AG09319 (cell line): ENCODE results near the gene UBE2H.
"Not testable (repeated sequence)": the region's sequence is repeated elsewhere in the genome, so short reads cannot be mapped to it uniquely, and the experiment has no call there.

ENCODE experiments used
- DNase-seq: peaks from one replicate; pipeline ENCODE4 v3.0.0-alpha.2; 2010; ENCODE audit warnings: low read depth; ENCODE audit errors: extremely low read depth
- TF ChIP-seq, protein P1 (sequence below): IDR thresholded peaks from 2 replicates; pipeline ENCODE4 v1.5.1; 2011; ENCODE audit warnings: low read depth, mild to moderate bottlenecking, inconsistent platforms, low read length, moderate library complexity

UBE2H gene

DNA sequence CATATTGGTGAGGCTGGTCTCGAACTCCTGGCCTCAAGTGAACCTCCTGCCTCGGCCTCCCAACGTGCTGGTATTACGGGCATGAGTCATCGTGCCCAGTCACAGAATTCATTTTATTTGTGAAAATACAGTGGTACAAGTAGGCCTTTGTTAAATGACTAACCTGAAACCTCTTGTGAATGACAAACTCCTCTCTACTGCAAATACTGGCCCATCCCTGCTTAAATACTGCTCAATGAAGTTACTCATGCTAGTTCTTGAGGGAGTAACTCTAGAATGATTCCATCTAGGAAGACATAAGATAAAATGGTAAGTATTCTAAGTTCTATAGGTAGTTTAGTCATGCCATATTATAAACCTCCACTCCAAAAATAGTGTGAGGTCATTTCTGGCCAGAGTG is 80.7 kb downstream of the UBE2H start:
- TF ChIP-seq, protein P1, sequence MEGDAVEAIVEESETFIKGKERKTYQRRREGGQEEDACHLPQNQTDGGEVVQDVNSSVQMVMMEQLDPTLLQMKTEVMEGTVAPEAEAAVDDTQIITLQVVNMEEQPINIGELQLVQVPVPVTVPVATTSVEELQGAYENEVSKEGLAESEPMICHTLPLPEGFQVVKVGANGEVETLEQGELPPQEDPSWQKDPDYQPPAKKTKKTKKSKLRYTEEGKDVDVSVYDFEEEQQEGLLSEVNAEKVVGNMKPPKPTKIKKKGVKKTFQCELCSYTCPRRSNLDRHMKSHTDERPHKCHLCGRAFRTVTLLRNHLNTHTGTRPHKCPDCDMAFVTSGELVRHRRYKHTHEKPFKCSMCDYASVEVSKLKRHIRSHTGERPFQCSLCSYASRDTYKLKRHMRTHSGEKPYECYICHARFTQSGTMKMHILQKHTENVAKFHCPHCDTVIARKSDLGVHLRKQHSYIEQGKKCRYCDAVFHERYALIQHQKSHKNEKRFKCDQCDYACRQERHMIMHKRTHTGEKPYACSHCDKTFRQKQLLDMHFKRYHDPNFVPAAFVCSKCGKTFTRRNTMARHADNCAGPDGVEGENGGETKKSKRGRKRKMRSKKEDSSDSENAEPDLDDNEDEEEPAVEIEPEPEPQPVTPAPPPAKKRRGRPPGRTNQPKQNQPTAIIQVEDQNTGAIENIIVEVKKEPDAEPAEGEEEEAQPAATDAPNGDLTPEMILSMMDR = no peak
- DNase-seq = no peak

DNA sequence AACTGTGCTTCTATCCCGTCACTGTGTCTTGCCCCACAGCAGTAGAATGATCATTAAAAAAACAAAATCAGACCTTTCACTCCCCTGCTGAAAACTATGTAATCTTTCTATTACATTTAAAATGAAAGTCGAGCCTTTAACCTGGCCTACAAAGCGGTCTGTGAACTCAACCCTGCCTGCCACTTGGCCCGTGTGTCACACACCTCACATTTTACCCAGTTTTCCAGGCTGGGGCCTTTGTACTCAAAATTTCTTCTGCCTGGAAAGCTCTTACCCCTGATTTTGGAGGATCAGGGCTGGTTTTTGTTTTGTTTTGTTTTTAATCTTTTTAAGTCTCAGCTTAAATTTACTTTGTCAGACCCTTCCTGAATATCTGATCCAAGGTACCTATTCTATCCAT is 82.1 kb downstream of the UBE2H start:
- no peak for DNase-seq
- TF ChIP-seq, protein P1 = no peak

DNA sequence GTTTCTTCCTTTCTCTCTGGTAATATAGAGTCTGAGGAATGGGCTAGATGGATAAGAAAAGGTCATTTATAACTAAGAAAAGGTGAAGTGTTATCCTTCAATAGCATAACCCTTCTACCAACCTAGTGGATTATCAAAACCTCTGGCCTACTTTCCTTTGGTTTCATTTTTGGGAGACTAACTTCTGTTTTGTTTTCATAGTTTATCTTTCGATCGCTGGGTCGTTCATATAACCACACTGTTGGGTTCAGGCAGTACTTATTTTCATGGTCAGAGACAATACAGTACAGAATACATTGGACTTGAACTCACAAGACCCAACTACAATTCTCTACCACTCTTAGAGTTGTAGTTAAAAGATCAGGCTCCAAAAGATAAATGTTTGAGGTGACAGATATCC is 86.5 kb downstream of the UBE2H start:
- DNase-seq = no peak
- TF ChIP-seq, protein P1 = no peak

DNA sequence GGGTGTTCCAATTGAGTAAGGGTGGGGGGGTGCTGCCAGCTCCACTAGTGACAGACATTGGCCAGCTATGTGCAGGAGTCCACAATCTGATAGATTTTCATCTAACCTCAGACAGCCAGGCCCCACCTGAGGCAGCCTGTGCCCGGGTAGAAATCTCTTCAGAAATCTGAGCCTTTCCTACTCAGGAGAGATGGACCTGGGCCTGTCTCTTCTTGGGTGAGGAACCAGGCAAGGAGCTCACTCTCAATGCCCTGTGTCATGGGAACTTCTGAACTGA is 86.9 kb downstream of the UBE2H start:
- TF ChIP-seq, protein P1 = no peak
- no peak for DNase-seq

DNA sequence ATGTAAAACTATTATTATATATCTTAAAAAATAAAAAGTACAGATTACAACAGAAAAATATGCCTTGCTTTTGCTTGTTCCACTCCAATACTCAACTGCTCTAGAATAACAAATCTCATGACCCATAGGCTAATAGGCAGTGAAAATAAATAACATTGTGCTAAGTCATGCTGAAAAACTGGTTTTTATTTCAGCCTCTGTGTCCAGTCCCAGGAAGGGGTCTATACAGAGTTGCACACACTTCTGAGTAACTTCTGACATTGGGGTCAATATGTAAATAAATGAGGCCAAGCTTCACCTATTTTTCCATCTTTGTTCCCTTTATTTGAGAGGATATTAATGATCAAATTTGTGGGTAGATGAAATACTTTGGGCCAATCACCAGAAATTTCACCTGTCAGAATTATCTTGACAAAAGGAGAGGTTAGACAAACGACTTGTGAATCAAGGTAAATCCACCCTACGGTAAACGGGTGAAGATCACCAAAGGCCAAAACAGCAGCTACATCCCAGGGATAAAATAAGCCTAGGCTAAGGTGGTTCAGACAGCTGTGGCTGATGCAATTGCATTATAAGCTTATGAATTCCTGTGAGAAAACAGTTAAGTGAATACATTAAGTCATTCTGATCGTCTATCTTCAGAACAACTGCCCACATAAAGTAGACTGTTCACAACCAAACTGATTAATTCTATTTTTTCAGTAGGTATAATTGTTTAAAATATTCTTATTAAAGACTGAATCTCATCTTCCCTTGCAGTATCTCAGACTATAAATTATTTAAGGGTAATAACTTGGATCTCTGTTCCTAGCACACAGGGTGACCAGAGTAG is 87.5 kb downstream of the UBE2H start:
- no peak for DNase-seq

DNA sequence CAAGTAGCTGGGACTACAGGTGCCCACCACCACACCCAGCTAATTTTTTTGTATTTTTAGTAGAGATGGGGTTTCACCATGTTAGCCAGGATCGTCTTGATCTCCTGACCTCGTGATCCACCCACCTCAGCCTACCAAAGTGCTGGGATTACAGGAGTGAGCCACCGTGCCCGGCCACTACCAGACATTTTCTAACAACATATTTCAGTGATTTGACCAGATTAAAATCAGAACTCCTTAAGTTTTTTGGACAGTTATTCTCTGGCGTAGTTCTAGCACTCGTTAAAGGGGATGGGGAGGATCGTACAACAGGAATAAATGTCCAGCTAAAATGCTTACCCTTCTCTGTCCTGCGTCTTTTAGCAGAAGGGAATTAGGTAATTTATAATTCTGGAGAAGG is 88.1 kb downstream of the UBE2H start:
- DNase-seq = not testable (repeated sequence)

More for the DNA sequence above, 87.5 kb downstream of the UBE2H start:
- TF ChIP-seq, protein P1 = no peak

DNA sequence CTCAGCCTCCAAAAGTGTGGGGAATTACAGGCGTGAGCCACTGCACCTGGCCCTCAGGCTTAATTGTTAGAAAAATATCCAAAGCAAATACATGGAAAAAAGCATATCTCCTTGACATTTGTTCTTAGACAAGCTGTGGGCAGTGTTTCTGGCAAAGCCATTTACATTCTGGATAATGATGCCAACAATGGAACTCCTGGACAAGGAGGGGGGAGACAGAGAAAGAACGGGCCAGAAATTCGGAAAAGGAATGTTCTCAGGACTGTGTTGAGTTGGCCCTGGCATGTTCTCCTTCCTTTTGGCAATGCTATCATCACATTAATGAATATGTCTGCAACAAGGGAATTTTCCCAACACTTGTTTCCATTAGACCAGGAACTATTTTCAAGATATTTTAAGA is 88.7 kb downstream of the UBE2H start:
- TF ChIP-seq, protein P1 = no peak
- DNase-seq = no peak

DNA sequence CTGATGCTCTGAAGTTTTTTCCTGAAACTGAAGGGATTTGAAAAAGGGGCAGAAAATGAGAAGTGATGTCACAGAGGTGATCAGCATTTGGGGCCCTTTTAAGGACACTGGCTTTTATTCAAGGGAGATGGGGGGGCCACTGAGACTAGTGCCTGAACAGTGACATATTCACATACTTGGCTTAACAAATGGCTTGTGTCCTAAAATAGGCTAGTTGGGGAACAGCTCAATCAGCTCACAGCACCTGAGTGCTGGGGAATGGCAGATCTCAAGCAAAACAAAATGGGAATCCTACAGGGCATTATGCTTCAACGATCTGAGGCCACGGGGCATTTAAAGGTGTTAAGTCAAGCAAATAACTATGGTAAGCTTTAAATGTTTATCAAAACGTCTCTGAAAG is 90.1 kb downstream of the UBE2H start:
- no peak for DNase-seq
- TF ChIP-seq, protein P1 = no peak

DNA sequence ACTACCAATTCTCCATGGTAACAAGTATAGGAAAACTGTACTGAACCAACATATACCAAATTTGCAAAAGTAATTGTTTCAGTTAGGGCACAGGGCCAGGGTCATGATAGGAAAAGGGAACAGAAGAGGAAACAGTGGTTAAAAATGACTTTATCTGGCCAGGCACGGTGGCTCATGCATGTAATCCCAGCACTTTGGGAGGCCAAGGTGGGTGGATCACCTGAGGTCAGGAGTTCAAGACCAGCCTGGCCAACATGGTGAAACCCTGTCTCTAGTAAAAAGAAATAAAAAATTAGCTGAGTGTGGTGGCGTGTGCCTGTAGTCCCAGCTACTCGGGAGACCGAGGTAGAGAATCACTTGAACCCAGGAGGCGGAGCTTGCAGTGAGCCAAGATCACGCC is 92.0 kb downstream of the UBE2H start:
- not testable (repeated sequence) for DNase-seq
